Transverse colon (tissue), 4 donors: ENCODE measurements around the gene CCDC141.

Experiments
- CTCF ChIP-seq, 5 experiments: fragments of 200-600 bp in 3 of 5; fragments of 450-650 bp in 2 of 5; sonication (generic) in 3 of 5; IDR thresholded peaks; 1 replicate in 2 of 5; 2 replicates in 3 of 5; pipeline ENCODE4 v1.5.1; 2016 to 2017; ENCODE audit warnings: antibody characterized with exemption in 5 of 5, inconsistent platforms in 3 of 5, mild to moderate bottlenecking in 2 of 5, moderate library complexity in 1 of 5
- POLR2AphosphoS5 ChIP-seq, 3 donors: sonication (generic); formaldehyde crosslinking; IDR thresholded peaks; one replicate each; pipeline ENCODE4 v1.6.1; 2016; ENCODE audit warnings: antibody characterized with exemption in 3 of 3

GRCh38 chr2:178891265-178891958 lies 158.5 kb downstream of the CCDC141 start:
- peak; percentile 78 to 94 (median 93) for TF ChIP-seq CTCF (IDR thresholded peaks at IDR 0.05)
- TF ChIP-seq POLR2AphosphoS5 (IDR thresholded peaks at IDR 0.05): no peak
